Endodermal cell (in vitro differentiated cells): ENCODE results near the gene CRYBG3. TPM values are rescaled to one million over a fixed set of nuclear protein-coding genes. Genes with fewer than 3 reads are reported as not detected.

Experiments used
- DNase-seq: peaks from one replicate; pipeline ENCODE4 v3.0.0-alpha.2; 2017
- H3K27ac ChIP-seq: 2 replicates; pipeline ENCODE4 v1.5.1; 2013; ENCODE audit warnings: mild to moderate bottlenecking, low read depth, low read length, moderate library complexity
- H3K27me3 ChIP-seq: 2 replicates; pipeline ENCODE4 v1.6.1; 2013; ENCODE audit warnings: mild to moderate bottlenecking, low read length, moderate library complexity; ENCODE audit not compliant: insufficient read depth, control insufficient read depth, poor library complexity, severe bottlenecking
- H3K36me3 ChIP-seq: 2 replicates; pipeline ENCODE4 v1.7.0; 2013; ENCODE audit warnings: mild to moderate bottlenecking, low read length, moderate library complexity; ENCODE audit not compliant: control insufficient read depth, insufficient read depth
- H3K4me1 ChIP-seq: one replicate; pipeline ENCODE4 v1.7.0; 2013; ENCODE audit warnings: low read length; ENCODE audit not compliant: control insufficient read depth, insufficient read depth
- H3K4me3 ChIP-seq: 2 replicates; pipeline ENCODE4 v1.5.1; 2013; ENCODE audit warnings: mild to moderate bottlenecking, low read length, moderate library complexity
- H3K9ac ChIP-seq: 2 replicates; pipeline ENCODE4 v1.6.1; 2013; ENCODE audit warnings: mild to moderate bottlenecking, low read length, moderate library complexity; ENCODE audit not compliant: poor library complexity, severe bottlenecking; ENCODE audit errors: extremely low read depth
- H3K9me3 ChIP-seq: 2 replicates; pipeline ENCODE4 v1.6.1; 2013; ENCODE audit warnings: mild to moderate bottlenecking, low read length, moderate library complexity; ENCODE audit not compliant: control insufficient read depth
- H3K27ac Mint-ChIP-seq: 2 replicates; pipeline ENCODE4 v1.8.0; 2020; ENCODE audit warnings: mixed read lengths
- H3K27me3 Mint-ChIP-seq: 2 replicates; pipeline ENCODE4 v1.8.0; 2021; ENCODE audit warnings: mild to moderate bottlenecking, mixed read lengths; ENCODE audit not compliant: insufficient read depth
- H3K36me3 Mint-ChIP-seq: 2 replicates; pipeline ENCODE4 v1.8.0; 2020; ENCODE audit warnings: low read depth, mixed read lengths
- H3K4me1 Mint-ChIP-seq: 2 replicates; pipeline ENCODE4 v1.8.0; 2020; ENCODE audit warnings: mixed read lengths
- H3K4me3 Mint-ChIP-seq: 2 replicates; pipeline ENCODE4 v1.8.0; 2020; ENCODE audit warnings: mild to moderate bottlenecking, moderate library complexity, mixed read lengths
- H3K9me3 Mint-ChIP-seq: 2 replicates; pipeline ENCODE4 v1.8.0; 2020; ENCODE audit warnings: mild to moderate bottlenecking, mixed read lengths
- WGBS, 2 experiments: methylation state at CpG; one replicate each; pipeline versions ENCODE4 v1.1.5 to v1.1.7; 2013; ENCODE audit warnings: missing lambda C conversion rate in 2 of 2, mixed read lengths in 1 of 2; ENCODE audit not compliant: insufficient coverage in 1 of 2, insufficient read length in 1 of 2; 5-methylcytosine and 5-hydroxymethylcytosine counted together
- total RNA-seq, 2 donors: library from RNA; stranded (reverse); fragmentation: NEBNext Ultra II Directional in 1 of 2; extraction: Animal tissue kit (Norgen Biotek cat#: 25700) in 1 of 2; gene quantifications; 2 replicates in 1 of 2; 3 replicates in 1 of 2; pipeline ENCODE4 v1.2.1, GENCODE V29; 2021
- TF ChIP-seq, protein P1 (sequence below): fragments of 200-600 bp; sonication (generic); conservative IDR thresholded peaks from 2 replicates; pipeline ENCODE4 v1.5.0; 2021; ENCODE audit warnings: antibody characterized with exemption, mild to moderate bottlenecking

The CRYBG3 gene
- total RNA-seq, 2 donors from 2014 or later, result 9.7 to 10.8 TPM

DNA sequence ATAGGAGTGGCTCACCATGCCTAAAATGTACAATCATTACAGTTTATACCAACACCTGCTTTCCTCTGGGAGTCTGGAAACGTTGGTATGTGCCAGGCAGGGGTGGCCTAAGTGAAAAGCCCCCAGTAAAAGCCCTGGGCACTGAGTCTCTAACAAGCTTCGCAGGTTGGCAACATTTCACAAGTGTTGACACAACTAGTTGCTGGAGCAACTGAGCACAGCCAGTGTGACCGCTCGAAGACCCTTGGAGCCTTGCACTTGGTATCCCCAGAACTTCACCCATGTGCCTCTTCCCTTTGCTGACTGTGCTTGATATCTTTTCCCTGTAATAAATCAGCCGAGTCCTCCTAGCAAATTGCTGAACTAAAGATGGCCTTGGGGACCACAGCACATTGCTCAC lies 147.7 kb downstream of the CRYBG3 start:
- H3K4me1 Mint-ChIP-seq, result peaks cover 2% of the 10 kb centered on the region
- H3K4me3 Mint-ChIP-seq, result no peak overlapping the region
- no peaks in the 10 kb centered on the region for H3K4me1 ChIP-seq
- H3K9me3 Mint-ChIP-seq, result no peaks in the 10 kb centered on the region
- H3K36me3 ChIP-seq, result no peaks in the 10 kb centered on the region
- no peaks in the 10 kb centered on the region for H3K9me3 ChIP-seq
- no peak overlapping the region for H3K27ac Mint-ChIP-seq
- H3K4me3 ChIP-seq, result no peak overlapping the region
- H3K36me3 Mint-ChIP-seq, result no peaks in the 10 kb centered on the region
- 90 to 97% methylated on average over 4 to 5 of the region's 5 CpGs for WGBS, 2 experiments
- peaks cover 9% of the 10 kb centered on the region for H3K27me3 Mint-ChIP-seq
- H3K27me3 ChIP-seq, result peaks cover 9% of the 10 kb centered on the region
- no peak overlapping the region for H3K9ac ChIP-seq
- no peak for DNase-seq
- H3K27ac ChIP-seq, result no peak overlapping the region
- TF ChIP-seq, protein P1, sequence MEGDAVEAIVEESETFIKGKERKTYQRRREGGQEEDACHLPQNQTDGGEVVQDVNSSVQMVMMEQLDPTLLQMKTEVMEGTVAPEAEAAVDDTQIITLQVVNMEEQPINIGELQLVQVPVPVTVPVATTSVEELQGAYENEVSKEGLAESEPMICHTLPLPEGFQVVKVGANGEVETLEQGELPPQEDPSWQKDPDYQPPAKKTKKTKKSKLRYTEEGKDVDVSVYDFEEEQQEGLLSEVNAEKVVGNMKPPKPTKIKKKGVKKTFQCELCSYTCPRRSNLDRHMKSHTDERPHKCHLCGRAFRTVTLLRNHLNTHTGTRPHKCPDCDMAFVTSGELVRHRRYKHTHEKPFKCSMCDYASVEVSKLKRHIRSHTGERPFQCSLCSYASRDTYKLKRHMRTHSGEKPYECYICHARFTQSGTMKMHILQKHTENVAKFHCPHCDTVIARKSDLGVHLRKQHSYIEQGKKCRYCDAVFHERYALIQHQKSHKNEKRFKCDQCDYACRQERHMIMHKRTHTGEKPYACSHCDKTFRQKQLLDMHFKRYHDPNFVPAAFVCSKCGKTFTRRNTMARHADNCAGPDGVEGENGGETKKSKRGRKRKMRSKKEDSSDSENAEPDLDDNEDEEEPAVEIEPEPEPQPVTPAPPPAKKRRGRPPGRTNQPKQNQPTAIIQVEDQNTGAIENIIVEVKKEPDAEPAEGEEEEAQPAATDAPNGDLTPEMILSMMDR, result no peak

DNA sequence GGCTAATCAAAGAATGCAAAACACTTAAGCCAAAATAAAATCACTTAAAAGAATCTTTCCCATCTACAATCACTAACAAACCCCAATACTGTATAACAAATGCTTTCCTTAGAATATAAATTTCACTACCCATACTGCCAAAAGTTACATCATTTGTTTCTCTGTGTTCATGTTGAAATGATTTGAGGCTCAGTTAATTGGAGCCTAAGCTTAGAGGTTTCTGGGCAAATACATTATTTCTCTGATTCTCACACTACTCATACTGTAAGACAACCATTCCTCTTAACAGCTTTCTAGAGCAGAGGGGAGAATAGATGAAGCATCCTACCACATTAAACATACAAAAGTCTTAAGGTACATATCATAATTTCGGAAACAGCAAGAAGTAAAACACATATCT lies 148.3 kb downstream of the CRYBG3 start:
- Histone ChIP-seq H3K36me3 (no peaks in the 10 kb centered on the region), H3K4me3 (no peak overlapping the region), H3K9ac (no peak overlapping the region), H3K9me3 (no peaks in the 10 kb centered on the region), H3K4me1 (no peaks in the 10 kb centered on the region), H3K27me3 (peaks cover 9% of the 10 kb centered on the region), H3K27ac (no peak overlapping the region)
- Mint-ChIP-seq H3K4me1 (peaks cover 2% of the 10 kb centered on the region), H3K9me3 (no peaks in the 10 kb centered on the region), H3K27me3 (peaks cover 9% of the 10 kb centered on the region), H3K36me3 (no peaks in the 10 kb centered on the region), H3K4me3 (no peak overlapping the region), H3K27ac (no peak overlapping the region)
- TF ChIP-seq, protein P1, result no peak
- no peak for DNase-seq
- 80% methylated on average over 1 of the region's 1 CpG; no CpG with 5 or more reads in 1 of the 2 experiments for WGBS, 2 experiments

DNA sequence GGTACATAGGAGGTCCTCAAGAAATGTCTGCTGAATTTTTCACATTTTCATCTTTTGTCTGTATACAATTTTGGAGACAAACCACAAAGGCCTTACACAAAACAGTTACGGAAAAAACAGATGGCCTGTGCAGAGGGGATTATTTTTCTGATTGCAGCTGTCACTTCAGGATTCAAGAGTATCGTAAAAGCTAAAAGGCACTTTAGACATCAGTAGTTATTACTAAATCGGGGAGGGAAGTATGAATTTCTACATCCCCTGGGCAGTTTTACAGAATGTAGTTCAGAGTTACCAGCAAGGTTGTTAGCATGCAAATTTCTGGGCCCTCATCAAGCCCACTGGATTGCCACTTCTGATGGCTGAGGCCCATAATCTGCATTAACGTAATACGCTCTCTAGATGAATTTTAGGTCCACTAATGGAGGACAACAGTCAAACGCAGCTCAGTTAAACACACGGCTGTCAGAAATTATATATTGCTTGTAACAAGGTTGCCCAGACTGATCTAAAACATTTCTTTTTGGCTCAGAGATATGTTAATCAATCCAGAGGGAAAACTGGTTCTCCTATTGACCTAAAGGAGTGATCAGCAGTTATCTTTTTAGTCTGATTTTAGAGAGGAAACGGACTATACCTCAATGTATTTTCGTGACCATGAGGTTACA lies 149.3 kb downstream of the CRYBG3 start:
- no peak overlapping the region for H3K27ac ChIP-seq
- peaks cover 9% of the 10 kb centered on the region for H3K27me3 Mint-ChIP-seq
- H3K36me3 ChIP-seq, result no peaks in the 10 kb centered on the region
- TF ChIP-seq, protein P1, result no peak
- no peaks in the 10 kb centered on the region for H3K4me1 ChIP-seq
- H3K4me3 Mint-ChIP-seq, result peak overlapping the region; percentile 72
- no peaks in the 10 kb centered on the region for H3K9me3 ChIP-seq
- H3K9ac ChIP-seq, result no peak overlapping the region
- no peak overlapping the region for H3K27ac Mint-ChIP-seq
- H3K9me3 Mint-ChIP-seq, result no peaks in the 10 kb centered on the region
- H3K27me3 ChIP-seq, result peaks cover 9% of the 10 kb centered on the region
- H3K4me3 ChIP-seq, result peak overlapping the region; percentile 75
- WGBS, 2 experiments, result 92 to 98% methylated on average over 9 of the region's 9 CpGs
- no peak for DNase-seq
- peaks cover 2% of the 10 kb centered on the region for H3K4me1 Mint-ChIP-seq
- no peaks in the 10 kb centered on the region for H3K36me3 Mint-ChIP-seq
